ENCODE data around the gene VPS13D. TPM values are rescaled to one million over a fixed set of nuclear protein-coding genes. Genes with fewer than 3 reads are reported as not detected.
A peak's percentile ranks its signal among the peaks of the same experiment; 100 is the strongest.

VPS13D gene
- total and polyA plus RNA-seq, 9 donors, result 19.8 to 59.3 (median 41.8) TPM

- peak in 3 of 5 donors; percentile 33 to 45 (median 37) for DNase-seq
- intact Hi-C loops (cut with DNase I), result loop anchor here in 1 of 4 donors (10.0 kb wide), 1 partner anchor 62 kb away; the partner anchor contains the start of gene DHRS3
- WGBS, 3 donors, result 71 to 82% (median 78%) methylated on average over 16 of the region's 16 CpGs
These were observed 323.4 kb downstream of the VPS13D start for GRCh38 chr1:12552951-12553921.

GRCh38 chr1:12553963-12554362 lies 324.1 kb downstream of the VPS13D start:
- no peaks in the 10 kb centered on the region for H3K27me3 ChIP-seq
- TF ChIP-seq CTCF (IDR thresholded peaks at IDR 0.05), result no peak
- no peak for TF ChIP-seq EP300 (IDR thresholded peaks at IDR 0.05)
- no peak for TF ChIP-seq POLR2A (IDR thresholded peaks at IDR 0.05)
- 70 to 87% (median 85%) methylated on average over 3 of the region's 3 CpGs for WGBS, 3 donors
- intact Hi-C loops (cut with DNase I), result loop anchor here in 1 of 4 donors (10.0 kb wide), 1 partner anchor 61 kb away; the partner anchor contains the start of gene DHRS3
- H3K4me3 ChIP-seq, result no peak overlapping the region
- H3K27ac ChIP-seq, result no peak overlapping the region
- no peaks in the 10 kb centered on the region for H3K9me3 ChIP-seq
- no peaks in the 10 kb centered on the region for H3K36me3 ChIP-seq
- no peak for DNase-seq
- peaks cover 17% of the 10 kb centered on the region for H3K4me1 ChIP-seq (ENCODE audit: insufficient read depth)

More at GRCh38 chr1:12552951-12553921, 323.4 kb downstream of the VPS13D start:
- peak overlapping the region; percentile 14 to 30 for H3K27ac ChIP-seq
- no peak overlapping the region for H3K4me3 ChIP-seq
- no peaks in the 10 kb centered on the region for H3K36me3 ChIP-seq
- no peaks in the 10 kb centered on the region for H3K27me3 ChIP-seq
- peaks cover 23% of the 10 kb centered on the region for H3K4me1 ChIP-seq (ENCODE audit: insufficient read depth)
- TF ChIP-seq CTCF (IDR thresholded peaks at IDR 0.05) (no peak), POLR2A (IDR thresholded peaks at IDR 0.05) (no peak)
- H3K9me3 ChIP-seq, result no peaks in the 10 kb centered on the region

- intact Hi-C loops (cut with DNase I), result loop anchor here in 2 of 4 donors (5.0 to 10.0 kb wide), 2 partner anchors 38 to 60 kb away; partner anchors contain the start of gene DHRS3 (in 1 of the 2)
- WGBS, 3 donors, result 82 to 90% (median 88%) methylated on average over 18 of the region's 18 CpGs
- DNase-seq, result peak in 3 of 5 donors; percentile 20 to 36 (median 30)
- Histone ChIP-seq H3K36me3 (no peaks in the 10 kb centered on the region), H3K9me3 (no peaks in the 10 kb centered on the region), H3K27me3 (no peaks in the 10 kb centered on the region), H3K27ac (no peak overlapping the region), H3K4me1 (ENCODE audit: insufficient read depth) (peaks cover 13% of the 10 kb centered on the region), H3K4me3 (no peak overlapping the region)
- TF ChIP-seq CTCF (IDR thresholded peaks at IDR 0.05), result no peak
- TF ChIP-seq EP300 (IDR thresholded peaks at IDR 0.05), result no peak
- TF ChIP-seq POLR2A (IDR thresholded peaks at IDR 0.05), result no peak
These were observed 324.9 kb downstream of the VPS13D start for GRCh38 chr1:12554521-12555305.

Measured in ovary (tissue), 9 donors.